Activated T-cell treated with anti-CD3 and anti-CD28 coated beads, Interleukin-2, amount 50 U/mL, for 24 hours (primary cell): Measurements from ENCODE around the gene ATP2A1.
"Not testable (repeated sequence)": the region's sequence is repeated elsewhere in the genome, so short reads cannot be mapped to it uniquely, and the experiment has no call there.

Source experiments
- DNase-seq: peaks from one replicate; pipeline ENCODE4 v3.0.0-alpha.2; 2020
- H3K27ac Mint-ChIP-seq: 2 replicates; pipeline ENCODE4 v1.8.0; 2020; ENCODE audit warnings: mild to moderate bottlenecking, mixed read lengths
- H3K27me3 Mint-ChIP-seq: 2 replicates; pipeline ENCODE4 v1.8.0; 2020; ENCODE audit warnings: mixed read lengths
- H3K36me3 Mint-ChIP-seq: 2 replicates; pipeline ENCODE4 v1.8.0; 2020; ENCODE audit warnings: low read depth, mixed read lengths
- H3K4me1 Mint-ChIP-seq: 2 replicates; pipeline ENCODE4 v1.8.0; 2020; ENCODE audit warnings: low read depth, mixed read lengths
- H3K4me3 Mint-ChIP-seq: 2 replicates; pipeline ENCODE4 v1.8.0; 2020; ENCODE audit warnings: mild to moderate bottlenecking, moderate library complexity, mixed read lengths
- H3K9me3 Mint-ChIP-seq: 2 replicates; pipeline ENCODE4 v1.8.0; 2020; ENCODE audit warnings: mixed read lengths

Gene ATP2A1

GRCh38 chr16:28923652-28924398 lies 45.5 kb downstream of the ATP2A1 start:
- no peaks in the 10 kb centered on the region for H3K9me3 Mint-ChIP-seq
- H3K27ac Mint-ChIP-seq, result peak overlapping the region; percentile 97
- H3K27me3 Mint-ChIP-seq, result no peaks in the 10 kb centered on the region
- peak overlapping the region; percentile 90 for H3K4me3 Mint-ChIP-seq
- peaks cover 16% of the 10 kb centered on the region for H3K4me1 Mint-ChIP-seq
- DNase-seq, result no peak
- H3K36me3 Mint-ChIP-seq, result peaks cover 39% of the 10 kb centered on the region

DNA sequence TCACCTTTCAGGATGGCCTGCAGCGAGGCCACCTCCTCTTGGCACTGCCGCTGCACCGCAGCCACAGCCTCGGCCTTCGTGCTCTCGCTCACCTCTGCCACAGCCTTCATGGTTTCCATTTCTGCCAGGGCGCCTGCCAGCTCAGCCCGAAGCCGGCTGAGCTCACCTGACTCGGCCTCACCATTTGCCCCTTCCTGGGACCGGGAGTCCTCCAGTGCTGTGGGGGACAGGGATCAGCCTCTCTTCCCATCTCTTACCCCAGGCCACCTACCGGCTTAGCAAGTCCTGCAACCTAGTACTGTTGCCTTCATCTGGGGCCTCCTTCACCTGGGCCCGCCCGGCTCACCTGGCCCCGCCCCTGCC lies 46.1 kb downstream of the ATP2A1 start:
- Mint-ChIP-seq H3K27me3 (no peaks in the 10 kb centered on the region), H3K4me1 (peaks cover 16% of the 10 kb centered on the region), H3K9me3 (no peaks in the 10 kb centered on the region), H3K36me3 (peaks cover 33% of the 10 kb centered on the region), H3K27ac (peak overlapping the region; percentile 97), H3K4me3 (peak overlapping the region; percentile 90)
- DNase-seq, result no peak

DNA sequence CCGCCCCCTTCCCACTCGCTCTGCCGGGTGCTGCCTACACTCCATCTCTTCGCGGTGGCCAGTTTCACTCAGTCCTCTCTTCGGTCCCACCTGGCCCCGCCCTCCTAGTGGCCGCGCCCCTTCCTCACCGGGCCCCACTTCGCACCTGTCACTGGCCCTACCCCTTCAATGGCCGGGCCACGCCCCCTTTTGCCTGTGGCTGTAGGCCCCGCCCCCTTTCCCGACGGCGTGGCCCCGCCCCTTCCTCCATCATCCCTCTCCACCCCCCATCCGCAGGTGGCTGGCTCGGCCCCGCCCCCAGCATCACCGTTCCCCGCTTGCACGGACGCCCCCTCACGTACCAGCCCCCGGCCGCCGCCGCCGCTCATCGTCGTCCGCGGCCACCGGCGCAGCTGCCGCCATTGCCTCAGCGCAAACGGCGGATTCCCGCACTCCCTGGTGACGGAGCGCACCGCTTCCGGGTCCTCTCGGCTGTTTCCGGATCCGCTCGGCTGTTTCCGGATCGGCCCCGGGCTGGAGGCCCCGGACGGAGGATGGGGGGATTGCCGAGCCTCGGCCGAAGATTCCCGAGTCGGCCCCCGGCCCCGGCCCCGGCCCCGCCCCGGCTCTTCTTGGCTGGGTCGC lies 46.6 kb downstream of the ATP2A1 start, which contains the start of gene RABEP2:
Gene RABEP2 (minus strand): TSS at position 477 of the 624 bp plus-strand sequence. CDS start 75 bp downstream, at position 402.
- H3K9me3 Mint-ChIP-seq, result no peaks in the 10 kb centered on the region
- DNase-seq, result peak; percentile 100
- H3K27ac Mint-ChIP-seq, result peak within 1 kb of the TSS; percentile 97
- H3K27me3 Mint-ChIP-seq, result no peaks in the 10 kb centered on the region
- H3K4me1 Mint-ChIP-seq, result peaks cover 16% of the 10 kb centered on the region
- peak within 1 kb of the TSS; percentile 90 for H3K4me3 Mint-ChIP-seq
- H3K36me3 Mint-ChIP-seq, result peaks cover 29% of the 10 kb centered on the region

- H3K27ac Mint-ChIP-seq, result peak overlapping the region; percentile 97
- H3K4me3 Mint-ChIP-seq, result peak overlapping the region; percentile 90
- peaks cover 27% of the 10 kb centered on the region for H3K36me3 Mint-ChIP-seq
- no peaks in the 10 kb centered on the region for H3K27me3 Mint-ChIP-seq
- DNase-seq, result peak; percentile 88
- peaks cover 18% of the 10 kb centered on the region for H3K4me1 Mint-ChIP-seq
- H3K9me3 Mint-ChIP-seq, result no peaks in the 10 kb centered on the region
These were observed 47.3 kb downstream of the ATP2A1 start for GRCh38 chr16:28925386-28926228.

- Mint-ChIP-seq H3K4me1 (peaks cover 23% of the 10 kb centered on the region), H3K27ac (peak overlapping the region; percentile 97), H3K4me3 (peak overlapping the region; percentile 90), H3K36me3 (peaks cover 24% of the 10 kb centered on the region)
- not testable (repeated sequence) for H3K9me3 Mint-ChIP-seq, DNase-seq, H3K27me3 Mint-ChIP-seq
These were observed 48.0 kb downstream of the ATP2A1 start for GRCh38 chr16:28926284-28926683.

DNA sequence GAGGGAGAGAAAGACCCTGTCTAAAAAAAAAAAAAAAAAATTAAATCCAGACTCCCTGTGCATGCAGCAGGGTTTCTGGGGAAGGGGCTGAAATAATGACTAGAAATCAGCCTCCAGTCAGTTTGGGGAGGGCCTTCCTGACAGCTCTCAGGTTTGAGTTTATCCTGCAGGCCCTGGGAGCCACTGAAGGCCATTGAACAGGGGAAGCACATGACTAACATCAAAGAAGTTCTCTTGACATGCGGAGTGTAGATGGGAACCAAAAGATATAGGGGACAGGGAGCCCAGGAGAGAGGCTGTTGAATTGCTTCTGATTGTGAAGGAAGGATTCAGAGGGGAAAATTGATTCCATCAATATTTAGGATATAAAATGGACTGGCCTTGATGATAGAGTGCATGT lies 49.5 kb downstream of the ATP2A1 start:
- no peaks in the 10 kb centered on the region for H3K27me3 Mint-ChIP-seq
- H3K9me3 Mint-ChIP-seq, result no peaks in the 10 kb centered on the region
- H3K4me1 Mint-ChIP-seq, result peaks cover 23% of the 10 kb centered on the region
- H3K36me3 Mint-ChIP-seq, result peaks cover 16% of the 10 kb centered on the region
- no peak for DNase-seq
- no peak overlapping the region for H3K4me3 Mint-ChIP-seq
- H3K27ac Mint-ChIP-seq, result no peak overlapping the region

DNA sequence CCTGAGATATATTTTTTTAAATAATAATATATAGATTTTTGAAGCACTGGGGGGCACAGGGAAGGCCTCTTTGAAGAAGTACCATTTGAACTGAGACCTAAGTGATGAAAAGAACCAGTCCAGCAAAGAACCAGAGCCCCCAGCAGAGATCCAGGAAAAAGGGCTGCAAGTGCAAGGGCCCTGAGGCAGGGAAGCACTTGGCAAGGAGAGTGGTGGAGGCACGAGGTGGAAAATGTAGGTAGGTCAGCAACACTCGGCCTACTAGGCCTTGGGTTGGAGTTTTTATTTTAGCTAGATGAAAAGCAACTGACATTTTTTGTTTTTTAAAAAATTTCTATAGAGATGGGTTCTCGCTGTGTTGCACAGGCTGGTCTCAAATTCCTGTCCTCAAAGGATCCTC lies 51.9 kb downstream of the ATP2A1 start:
- H3K36me3 Mint-ChIP-seq, result peaks cover 6% of the 10 kb centered on the region
- no peaks in the 10 kb centered on the region for H3K9me3 Mint-ChIP-seq
- no peak for DNase-seq
- no peak overlapping the region for H3K27ac Mint-ChIP-seq
- no peak overlapping the region for H3K4me3 Mint-ChIP-seq
- H3K27me3 Mint-ChIP-seq, result no peaks in the 10 kb centered on the region
- peaks cover 14% of the 10 kb centered on the region for H3K4me1 Mint-ChIP-seq

DNA sequence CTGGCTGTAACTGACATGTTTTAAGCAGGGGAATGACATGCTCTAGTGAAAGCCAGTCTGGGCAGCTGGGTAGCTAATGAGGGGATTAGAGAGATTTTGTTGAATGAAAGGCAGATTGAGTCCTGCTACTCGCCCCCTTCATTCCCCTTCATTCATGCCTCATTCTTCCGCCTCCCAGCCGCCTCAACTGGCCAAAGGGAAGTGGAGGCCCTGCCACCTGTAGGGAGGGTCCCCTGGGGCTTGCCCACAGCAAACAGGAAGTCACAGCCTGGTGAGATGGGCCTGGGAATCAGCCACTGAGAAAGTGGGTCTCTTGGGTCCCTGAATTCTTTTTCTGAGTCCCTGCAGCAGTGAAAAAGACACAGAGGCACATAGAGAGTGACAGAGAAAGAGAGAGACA lies 52.4 kb downstream of the ATP2A1 start:
- no peaks in the 10 kb centered on the region for H3K27me3 Mint-ChIP-seq
- no peak overlapping the region for H3K4me3 Mint-ChIP-seq
- H3K9me3 Mint-ChIP-seq, result no peaks in the 10 kb centered on the region
- H3K36me3 Mint-ChIP-seq, result peaks cover 4% of the 10 kb centered on the region
- peak overlapping the region; percentile 57 for H3K27ac Mint-ChIP-seq
- peaks cover 16% of the 10 kb centered on the region for H3K4me1 Mint-ChIP-seq
- no peak for DNase-seq

- Mint-ChIP-seq H3K4me1 (peaks cover 19% of the 10 kb centered on the region), H3K9me3 (no peaks in the 10 kb centered on the region), H3K27ac (peak within 1 kb of the TSS; percentile 57), H3K4me3 (no peak within 1 kb of the TSS), H3K36me3 (no peaks in the 10 kb centered on the region), H3K27me3 (no peaks in the 10 kb centered on the region)
- no peak for DNase-seq
These were observed 53.5 kb downstream of the ATP2A1 start, which contains the start of gene CD19 for GRCh38 chr16:28931801-28932225. Gene CD19 (plus strand): TSS chr16:28931971. CDS start chr16:28932001, 30 bp downstream.

DNA sequence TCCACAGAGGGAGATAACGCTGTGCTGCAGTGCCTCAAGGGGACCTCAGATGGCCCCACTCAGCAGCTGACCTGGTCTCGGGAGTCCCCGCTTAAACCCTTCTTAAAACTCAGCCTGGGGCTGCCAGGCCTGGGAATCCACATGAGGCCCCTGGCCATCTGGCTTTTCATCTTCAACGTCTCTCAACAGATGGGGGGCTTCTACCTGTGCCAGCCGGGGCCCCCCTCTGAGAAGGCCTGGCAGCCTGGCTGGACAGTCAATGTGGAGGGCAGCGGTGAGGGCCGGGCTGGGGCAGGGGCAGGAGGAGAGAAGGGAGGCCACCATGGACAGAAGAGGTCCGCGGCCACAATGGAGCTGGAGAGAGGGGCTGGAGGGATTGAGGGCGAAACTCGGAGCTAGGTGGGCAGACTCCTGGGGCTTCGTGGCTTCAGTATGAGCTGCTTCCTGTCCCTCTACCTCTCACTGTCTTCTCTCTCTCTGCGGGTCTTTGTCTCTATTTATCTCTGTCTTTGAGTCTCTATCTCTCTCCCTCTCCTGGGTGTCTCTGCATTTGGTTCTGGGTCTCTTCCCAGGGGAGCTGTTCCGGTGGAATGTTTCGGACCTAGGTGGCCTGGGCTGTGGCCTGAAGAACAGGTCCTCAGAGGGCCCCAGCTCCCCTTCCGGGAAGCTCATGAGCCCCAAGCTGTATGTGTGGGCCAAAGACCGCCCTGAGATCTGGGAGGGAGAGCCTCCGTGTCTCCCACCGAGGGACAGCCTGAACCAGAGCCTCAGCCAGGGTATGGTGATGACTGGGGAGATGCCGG lies 54.3 kb downstream of the ATP2A1 start:
- DNase-seq, result no peak
- H3K4me3 Mint-ChIP-seq, result no peak overlapping the region
- peaks cover 20% of the 10 kb centered on the region for H3K4me1 Mint-ChIP-seq
- no peaks in the 10 kb centered on the region for H3K27me3 Mint-ChIP-seq
- H3K36me3 Mint-ChIP-seq, result no peaks in the 10 kb centered on the region
- no peaks in the 10 kb centered on the region for H3K9me3 Mint-ChIP-seq
- no peak overlapping the region for H3K27ac Mint-ChIP-seq

DNA sequence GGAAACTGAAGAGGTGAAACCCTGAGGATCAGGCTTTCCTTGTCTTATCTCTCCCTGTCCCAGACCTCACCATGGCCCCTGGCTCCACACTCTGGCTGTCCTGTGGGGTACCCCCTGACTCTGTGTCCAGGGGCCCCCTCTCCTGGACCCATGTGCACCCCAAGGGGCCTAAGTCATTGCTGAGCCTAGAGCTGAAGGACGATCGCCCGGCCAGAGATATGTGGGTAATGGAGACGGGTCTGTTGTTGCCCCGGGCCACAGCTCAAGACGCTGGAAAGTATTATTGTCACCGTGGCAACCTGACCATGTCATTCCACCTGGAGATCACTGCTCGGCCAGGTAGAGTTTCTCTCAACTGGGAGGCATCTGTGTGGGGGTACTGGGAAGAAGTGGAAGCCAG lies 54.9 kb downstream of the ATP2A1 start:
- Mint-ChIP-seq H3K27me3 (no peaks in the 10 kb centered on the region), H3K9me3 (no peaks in the 10 kb centered on the region), H3K4me3 (no peak overlapping the region), H3K4me1 (peaks cover 20% of the 10 kb centered on the region), H3K36me3 (no peaks in the 10 kb centered on the region), H3K27ac (no peak overlapping the region)
- DNase-seq, result no peak

- Mint-ChIP-seq H3K4me3 (peak overlapping the region; percentile 32), H3K4me1 (peaks cover 20% of the 10 kb centered on the region), H3K27me3 (no peaks in the 10 kb centered on the region), H3K27ac (no peak overlapping the region), H3K36me3 (no peaks in the 10 kb centered on the region), H3K9me3 (no peaks in the 10 kb centered on the region)
- DNase-seq, result no peak
These were observed 57.1 kb downstream of the ATP2A1 start for GRCh38 chr16:28935346-28935745.

DNA sequence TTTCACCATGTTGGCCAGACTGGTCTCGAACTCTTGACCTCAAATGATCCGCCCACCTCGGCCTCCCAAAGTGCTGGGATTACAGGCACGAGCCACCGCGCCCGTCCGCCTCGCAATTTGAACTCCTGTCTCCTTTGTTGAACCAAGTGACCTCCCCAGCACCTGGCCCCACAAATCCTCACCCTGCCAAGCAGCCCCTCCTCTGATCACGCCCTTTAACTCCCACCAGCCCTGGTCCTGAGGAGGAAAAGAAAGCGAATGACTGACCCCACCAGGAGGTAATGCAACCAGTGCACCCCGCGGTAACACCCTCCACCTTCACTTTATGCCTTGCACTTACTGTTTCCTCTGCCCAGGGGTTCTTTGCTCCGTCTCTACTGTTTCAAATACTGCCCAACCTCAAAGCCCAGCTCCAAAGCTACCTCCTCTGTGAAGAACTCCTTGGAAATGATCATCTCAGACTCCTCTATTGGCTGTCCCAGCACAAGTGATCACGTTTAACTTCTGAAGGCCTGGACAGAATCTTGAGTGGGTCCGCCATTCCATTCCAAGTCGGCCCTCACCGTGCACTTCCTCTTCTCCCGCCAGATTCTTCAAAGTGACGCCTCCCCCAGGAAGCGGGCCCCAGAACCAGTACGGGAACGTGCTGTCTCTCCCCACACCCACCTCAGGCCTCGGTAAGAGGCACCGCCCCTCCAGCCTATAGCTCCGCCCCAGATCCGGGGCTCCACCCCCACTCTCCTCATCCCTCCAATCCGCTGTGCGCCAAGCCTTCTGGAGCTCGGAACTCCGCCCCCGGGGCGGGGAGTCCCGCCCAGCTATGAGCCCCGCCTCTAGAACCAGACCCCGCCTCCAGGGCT lies 57.9 kb downstream of the ATP2A1 start:
- H3K27me3 Mint-ChIP-seq, result no peaks in the 10 kb centered on the region
- H3K36me3 Mint-ChIP-seq, result no peaks in the 10 kb centered on the region
- H3K4me1 Mint-ChIP-seq, result peaks cover 13% of the 10 kb centered on the region
- peak overlapping the region; percentile 69 for H3K27ac Mint-ChIP-seq
- H3K4me3 Mint-ChIP-seq, result peak overlapping the region; percentile 68
- H3K9me3 Mint-ChIP-seq, result no peaks in the 10 kb centered on the region
- peak; percentile 94 for DNase-seq
